CD4-positive, alpha-beta T cell treated with Interleukin-17A for 4 hours (primary cell): ENCODE results near the gene VMO1.

Experiments used
- DNase-seq: peaks from one replicate; pipeline ENCODE4 v3.0.0-alpha.2; 2020; ENCODE audit warnings: mixed read lengths

VMO1 gene

DNA sequence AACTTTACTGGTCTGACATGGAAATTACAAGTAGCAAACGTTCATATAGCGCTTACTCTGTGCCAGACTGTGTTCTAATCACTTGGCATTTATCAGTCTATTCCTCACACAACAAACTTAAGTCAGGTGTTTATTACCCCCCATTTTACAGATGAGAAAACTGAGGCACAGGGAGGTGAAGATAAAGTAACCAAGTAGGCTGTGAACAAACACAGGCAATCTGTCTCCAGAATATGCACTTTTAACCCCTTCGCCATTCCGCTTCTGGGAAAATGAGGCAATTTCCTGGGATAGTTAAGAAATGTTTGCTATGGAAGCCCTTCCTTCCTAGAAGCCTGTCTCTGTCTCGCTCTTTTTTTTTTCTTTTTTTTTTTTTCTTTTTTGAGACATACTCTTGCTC lies 34.2 kb downstream of the VMO1 start:
- no peak for DNase-seq

DNA sequence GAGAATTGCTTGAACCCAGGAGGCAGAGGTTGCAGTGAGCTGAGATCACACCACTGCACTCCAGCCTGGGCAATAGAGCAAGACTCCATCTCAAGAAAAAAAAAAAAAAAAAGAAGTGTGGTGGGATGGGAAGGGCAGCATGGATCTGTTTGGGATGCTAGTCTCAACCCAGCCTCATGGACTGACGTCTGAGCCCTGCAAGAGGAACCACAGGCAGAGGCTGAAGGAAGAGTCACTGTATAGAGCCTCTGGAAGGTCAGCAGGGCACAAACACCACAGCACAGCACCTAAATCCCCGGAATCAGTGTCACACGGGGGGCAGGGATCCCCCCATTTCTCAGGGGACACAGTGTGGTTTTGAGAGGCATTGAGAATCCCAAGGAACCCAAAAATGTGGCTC lies 35.6 kb downstream of the VMO1 start:
- DNase-seq, result no peak

DNA sequence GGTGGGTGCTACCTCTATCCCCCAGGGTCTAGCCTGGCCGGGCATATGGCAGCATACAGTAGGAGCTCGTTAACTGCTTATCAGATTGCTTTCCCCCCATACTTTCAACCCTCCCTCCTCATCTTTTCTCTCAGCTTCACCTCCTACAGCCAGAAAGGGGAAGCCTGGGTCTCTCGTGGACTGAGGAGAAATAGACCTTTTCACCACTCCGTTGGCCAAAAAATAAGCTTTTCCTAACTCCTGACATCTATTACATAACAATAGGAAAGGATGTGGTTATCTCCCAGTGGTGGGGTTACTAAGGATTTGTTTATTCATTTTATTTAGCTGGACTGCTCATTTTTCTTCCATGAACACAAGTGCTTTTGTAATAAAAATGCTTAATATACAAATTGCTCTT lies 37.5 kb downstream of the VMO1 start:
- no peak for DNase-seq

DNA sequence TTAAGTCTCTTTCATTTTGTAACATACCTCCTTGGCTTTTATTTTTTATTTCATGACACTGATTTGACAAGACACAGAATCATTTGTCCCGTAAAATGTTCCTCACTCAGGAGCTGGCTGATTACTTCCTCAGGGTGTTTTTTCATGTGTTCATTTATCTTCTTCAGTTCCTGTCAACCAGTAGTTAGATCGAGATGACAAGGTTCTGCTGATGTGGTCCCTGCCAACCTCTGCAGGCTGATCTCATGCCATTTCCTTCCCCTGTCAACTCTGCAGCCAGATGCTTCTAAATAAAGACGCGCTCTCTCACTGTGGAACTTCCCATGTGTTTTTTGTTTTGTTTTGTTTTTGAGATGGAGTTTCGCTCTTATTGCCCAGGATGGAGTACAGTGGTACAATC lies 38.3 kb downstream of the VMO1 start:
- DNase-seq, result peak; percentile 60

DNA sequence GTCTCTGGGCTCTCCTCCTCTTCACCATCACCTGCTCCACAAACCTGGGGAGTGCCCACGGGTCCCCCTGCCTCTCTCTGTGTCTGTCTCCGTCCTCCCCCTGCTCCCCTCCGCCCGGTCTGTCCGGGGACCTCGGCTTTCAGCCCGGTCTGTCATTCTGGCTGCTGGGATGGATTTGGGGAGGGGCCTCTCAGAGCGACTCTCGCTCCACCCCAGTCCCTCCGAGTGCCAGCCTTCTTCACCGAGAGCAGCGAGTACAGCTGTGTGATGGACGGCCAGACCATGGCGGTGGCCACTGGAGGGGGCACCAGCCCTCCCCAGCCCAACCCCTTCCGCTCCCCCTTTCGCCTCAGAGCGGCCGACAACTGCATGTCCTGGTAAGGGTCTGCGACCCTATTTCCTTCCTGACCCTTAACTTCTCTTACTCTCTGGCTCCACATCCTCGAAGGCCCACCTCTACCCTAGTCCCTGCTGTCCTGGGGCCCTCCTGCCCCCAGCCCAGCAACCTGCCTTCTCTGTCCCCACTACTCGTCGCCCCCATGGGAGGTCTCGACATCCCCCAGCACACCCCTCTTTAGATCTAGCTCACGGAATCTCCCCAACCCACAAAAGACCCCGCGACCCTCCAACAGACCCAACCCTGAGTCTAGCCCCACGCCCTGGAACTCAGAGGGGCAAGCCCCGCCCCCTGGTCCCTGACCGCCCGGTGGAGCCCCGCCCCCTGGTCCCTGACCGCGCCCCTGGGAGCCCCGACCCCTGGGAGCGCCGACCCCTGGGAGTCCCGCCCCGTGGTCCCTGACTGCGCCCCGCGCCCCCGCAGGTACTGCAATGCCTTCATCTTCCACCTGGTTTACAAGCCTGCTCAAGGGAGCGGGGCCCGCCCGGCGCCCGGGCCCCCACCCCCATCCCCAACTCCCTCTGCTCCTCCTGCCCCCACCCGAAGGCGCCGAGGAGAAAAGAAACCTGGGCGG lies 40.9 kb downstream of the VMO1 start:
- DNase-seq, result no peak

DNA sequence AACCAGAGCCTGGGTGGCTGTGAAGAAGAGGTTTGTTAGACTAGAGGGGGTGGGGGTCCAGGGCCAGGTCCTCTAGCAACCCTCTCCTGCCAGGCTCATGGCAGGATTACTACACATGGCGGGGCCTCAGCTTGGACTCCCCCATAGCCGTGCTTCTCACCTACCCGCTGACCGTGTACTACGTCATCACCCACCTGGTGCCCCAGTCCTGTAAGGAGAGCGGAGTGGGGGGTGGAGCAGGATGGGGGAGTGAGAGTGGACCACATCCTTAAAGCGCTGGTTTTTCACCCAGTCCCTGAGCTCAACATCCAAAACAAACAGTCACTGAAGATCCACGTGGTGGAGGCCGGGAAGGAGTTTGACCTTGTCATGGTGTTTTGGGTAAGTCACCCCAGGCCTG lies 42.3 kb downstream of the VMO1 start:
- no peak for DNase-seq

DNA sequence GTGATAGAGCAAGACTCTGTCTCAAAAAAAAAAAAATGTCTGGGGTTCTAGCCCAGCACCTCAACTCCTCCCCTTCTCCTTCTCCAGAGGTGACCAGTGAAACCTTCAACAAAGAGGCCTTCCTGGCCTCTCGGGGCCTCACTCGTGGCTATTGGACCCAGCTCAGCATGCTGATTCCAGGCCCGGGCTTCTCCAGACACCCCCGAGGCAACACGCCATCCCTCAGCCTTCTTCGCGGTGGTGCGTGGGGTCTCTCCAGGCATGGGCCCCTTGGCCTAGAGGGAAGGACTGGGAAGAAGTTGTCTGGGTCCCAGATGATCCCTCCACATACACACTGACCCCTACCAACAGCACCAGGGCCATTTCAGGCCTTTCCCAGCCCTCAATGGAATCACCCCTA lies 42.9 kb downstream of the VMO1 start:
- no peak for DNase-seq

DNA sequence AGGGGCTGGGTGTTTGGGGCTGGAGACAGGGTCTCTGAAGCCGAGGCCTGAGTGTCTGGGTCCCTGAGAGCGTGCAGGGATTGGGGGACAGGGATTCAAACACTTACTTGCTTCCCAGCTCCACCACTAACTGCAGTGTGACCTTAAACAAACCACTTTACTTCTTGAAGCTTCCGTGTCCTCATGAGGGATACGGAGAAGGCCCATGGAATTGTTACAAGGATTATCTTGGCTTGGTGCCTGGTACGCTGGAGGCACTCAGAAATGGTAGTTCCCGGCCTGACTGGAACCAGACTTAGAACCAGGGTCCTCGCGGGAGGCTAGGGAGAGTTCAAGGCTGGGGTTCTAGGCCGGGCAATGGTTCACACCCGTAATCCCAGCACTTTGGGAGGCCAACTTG lies 43.5 kb downstream of the VMO1 start:
- no peak for DNase-seq

DNA sequence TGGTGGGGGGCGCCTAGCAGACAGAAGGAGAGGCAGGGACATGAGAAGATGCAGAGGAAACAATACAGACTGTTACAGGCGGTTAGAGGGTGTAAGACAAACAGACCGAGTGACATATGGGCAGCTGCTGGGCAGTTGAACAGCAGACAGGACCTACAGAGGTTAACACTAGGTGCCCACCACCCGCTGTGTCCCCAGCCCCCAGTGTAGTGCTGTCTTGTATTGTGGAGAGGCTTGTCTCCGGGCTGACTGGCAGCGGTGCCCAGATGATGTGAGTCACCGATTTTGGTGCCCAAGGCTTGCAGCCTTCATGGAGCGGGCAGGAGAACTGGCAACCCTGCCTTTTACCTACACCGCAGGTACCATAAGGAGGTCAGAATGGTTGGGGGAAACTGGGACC lies 44.0 kb downstream of the VMO1 start:
- DNase-seq, result no peak

DNA sequence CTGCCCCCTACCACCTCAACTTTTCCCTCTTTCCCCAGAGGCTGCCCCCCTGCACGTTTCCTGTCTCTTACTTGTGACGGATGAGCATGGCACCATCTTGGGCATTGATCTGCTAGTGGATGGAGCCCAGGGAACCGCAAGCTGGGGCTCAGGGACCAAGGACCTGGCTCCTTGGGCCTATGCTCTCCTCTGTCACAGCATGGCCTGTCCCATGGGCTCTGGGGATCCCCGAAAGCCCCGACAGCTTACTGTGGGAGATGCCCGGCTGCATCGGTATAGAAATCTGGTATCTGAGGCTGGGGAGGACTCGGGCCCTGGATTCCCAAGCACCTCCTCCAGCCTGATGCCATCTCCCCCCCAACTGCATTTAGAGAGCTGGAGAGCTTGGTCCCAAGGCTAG lies 44.6 kb downstream of the VMO1 start:
- no peak for DNase-seq

DNA sequence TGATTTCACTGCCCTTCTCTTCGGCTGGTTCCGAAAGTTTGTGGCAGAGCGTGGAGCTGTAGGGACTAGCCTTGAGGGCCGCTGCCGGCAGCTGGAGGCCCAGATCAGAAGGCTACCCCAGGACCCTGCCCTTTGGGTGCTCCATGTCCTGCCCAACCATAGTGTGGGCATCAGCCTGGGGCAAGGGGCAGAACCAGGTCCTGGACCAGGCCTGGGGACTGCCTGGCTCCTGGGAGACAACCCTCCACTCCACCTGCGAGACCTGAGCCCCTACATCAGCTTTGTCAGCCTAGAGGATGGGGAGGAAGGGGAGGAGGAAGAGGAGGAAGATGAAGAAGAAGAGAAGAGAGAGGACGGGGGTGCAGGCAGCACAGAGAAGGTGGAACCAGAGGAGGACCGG lies 45.6 kb downstream of the VMO1 start:
- DNase-seq, result no peak

DNA sequence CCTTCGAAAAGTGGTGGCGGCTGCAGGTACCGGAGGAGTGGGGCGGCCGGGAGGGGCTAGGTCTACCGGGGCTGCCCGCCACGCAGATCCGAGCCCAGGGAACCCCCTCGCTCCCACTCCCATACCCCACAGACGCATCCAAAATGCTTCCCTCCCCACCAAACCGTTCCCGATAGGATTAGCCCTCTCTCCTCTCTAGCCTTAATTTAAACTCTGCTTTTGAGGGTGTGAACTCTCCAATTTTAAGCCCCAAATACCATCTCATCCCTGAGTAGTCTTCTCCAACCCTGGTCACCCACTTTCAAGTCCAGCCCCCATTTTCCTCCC lies 46.2 kb downstream of the VMO1 start:
- DNase-seq, result no peak

DNA sequence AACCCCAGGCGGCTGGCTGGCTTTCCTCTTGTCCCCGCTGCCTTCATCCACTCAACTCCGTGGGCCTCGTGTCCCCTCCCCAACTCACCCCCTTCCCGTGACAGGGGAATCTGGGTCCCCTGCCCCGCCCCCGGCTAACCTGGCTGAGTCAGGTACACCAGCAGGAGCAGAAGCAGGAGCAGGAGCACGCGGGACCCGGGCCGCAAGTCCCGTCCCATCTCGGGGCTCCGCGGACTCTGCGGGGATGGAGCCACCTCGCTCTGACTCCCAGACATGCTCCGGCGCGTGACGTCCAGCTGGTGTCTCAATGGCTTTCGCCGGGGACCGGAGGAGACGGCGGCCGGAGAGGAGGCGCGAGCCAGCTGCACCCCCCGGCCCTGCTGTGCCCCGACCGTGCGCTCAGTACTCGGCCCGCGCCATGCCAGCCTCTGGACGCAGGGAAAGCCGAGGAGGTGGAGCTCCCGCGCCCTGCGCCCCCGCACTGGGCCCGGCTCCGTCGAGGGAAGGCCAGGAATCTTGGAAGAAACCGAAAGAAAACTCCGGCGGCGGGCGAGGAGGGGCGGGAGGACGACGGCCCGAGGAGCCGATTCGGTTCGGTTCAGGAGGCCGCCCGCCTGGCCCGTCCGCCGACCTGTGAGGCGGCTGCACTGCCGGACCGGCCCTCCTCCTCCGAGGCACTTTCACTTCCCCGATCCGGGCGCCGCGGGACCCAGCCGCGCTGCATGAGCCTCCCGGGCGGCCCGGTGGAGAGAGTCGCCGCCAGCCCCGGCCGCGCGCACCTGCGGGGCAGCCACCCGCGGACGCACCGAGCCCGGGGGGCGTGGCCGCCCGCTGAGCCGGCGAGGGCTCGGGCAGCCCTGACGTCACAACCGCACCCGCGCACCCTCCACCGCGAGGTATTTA lies 46.8 kb downstream of the VMO1 start, which contains the start of the genes CXCL16 and ZMYND15:
Gene CXCL16 (minus strand): TSS at position 807 of the 903 bp plus-strand sequence. CDS start 589 bp downstream, at position 218.
Gene ZMYND15 (plus strand): TSS at position 712 of the 903 bp plus-strand sequence. CDS start 716 bp downstream, outside the sequence.
- peak; percentile 76 for DNase-seq

DNA sequence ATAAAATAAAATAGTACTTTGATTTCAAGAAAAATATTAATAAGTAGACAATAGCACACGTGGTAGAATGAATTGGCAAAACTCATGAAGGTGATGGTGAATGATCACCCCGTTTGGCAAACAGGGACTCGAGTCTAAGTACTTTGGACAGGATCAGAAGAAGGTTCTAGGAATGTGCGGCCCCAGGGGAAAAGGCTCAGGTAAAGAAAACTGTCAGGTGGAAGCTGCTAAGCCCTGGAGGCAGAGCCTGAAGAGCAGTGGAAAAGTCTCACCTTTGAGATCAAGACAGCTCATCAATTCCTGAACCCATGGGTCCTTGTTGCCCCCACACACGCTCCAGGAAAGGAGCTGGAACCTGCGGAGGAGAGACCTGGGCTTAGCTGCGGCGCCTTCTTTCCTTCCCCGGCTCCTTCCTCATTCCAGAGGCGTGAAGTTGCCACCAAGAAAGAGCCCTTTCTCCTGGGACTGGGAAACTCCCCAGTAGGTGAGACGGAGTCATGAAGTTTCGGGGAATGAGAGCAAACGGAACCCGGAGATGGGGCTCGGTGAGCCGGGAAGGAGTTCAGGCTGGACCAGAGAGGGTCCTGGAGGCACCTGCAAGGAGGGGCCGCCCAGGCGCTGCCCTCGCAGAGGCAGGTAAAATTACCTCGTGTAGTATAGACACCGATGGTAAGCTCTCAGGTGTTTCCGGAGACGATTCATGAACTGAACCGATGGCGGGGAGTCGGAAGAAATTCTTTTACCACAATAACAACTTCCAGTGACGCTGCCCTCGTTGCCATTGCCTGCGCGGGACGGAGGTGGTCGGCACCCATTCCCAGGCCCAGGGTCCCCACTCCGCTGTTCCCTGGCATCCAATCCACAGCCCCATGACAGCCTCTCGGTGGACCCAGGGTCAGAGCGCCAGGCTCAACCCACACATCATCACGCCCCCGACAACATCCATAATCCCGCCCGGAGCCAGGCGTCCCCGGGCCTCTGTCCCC lies 47.7 kb downstream of the VMO1 start:
- peak; percentile 51 for DNase-seq

DNA sequence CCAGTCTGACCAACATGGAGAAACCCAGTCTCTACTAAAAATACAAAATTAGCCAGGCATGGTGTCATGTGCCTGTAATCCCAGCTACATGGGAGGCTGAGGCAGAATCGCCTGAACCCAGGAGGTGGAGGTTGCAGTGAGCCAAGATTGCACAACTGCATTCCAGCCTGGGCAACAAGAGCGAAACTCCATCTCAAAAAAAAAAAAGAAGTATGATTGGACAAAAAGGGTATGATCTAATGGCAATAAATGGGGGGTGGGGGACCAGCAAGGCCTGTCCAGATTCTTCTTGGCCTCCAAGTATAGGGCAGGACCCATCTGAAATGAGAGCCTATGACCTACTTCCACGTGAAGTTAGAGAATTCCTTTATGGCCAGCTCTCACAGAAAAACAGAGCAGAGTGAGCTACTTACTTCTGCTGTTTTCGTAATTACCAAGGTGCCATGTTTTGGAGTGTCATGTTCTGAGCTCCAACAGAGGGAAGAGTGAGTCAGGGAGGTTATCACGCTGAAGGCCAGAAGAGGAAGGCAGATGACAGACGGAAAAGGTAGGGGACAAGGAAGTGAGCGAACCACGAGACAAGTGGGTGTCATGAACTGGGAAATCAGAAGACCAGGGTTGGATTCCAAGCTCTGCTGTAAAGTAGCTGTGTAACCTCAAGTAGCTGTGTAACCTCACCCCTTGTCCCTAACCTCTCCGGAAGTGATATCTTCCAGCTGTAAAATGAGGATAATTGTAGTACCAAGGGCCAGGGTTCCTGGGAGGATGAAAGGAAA lies 50.1 kb downstream of the VMO1 start:
- DNase-seq, result no peak
